ENCODE results near the gene GCNT4. TPM values are rescaled to one million over a fixed set of nuclear protein-coding genes. Genes with fewer than 3 reads are reported as not detected.

GCNT4 gene
- total and polyA plus RNA-seq, 2 donors (not counting 1 experiment from before 2014, with no cell fraction given), result 3.6 to 14.6 TPM

- Histone ChIP-seq H3K4me3 (replicated peaks in 1 of 4; ENCODE audit: control extremely low read depth in 1 of 4, insufficient read depth in 1 of 4, low read depth in 3 of 4, low read length in 4 of 4) (no peak overlapping the region), H3K9me3 (ENCODE audit: control insufficient read depth, insufficient read depth, low read depth, low read length) (no peaks in the 10 kb centered on the region), H3K4me2 (ENCODE audit: extremely low read depth, insufficient read depth, low read length) (no peak overlapping the region), H2AFZ (ENCODE audit: low read length) (no peak overlapping the region), H3K9ac (ENCODE audit: insufficient read depth, low read length) (no peak overlapping the region), H3K4me1 (ENCODE audit: control insufficient read depth, extremely low read depth, insufficient read depth, low read length) (peaks cover 2% of the 10 kb centered on the region), H3K36me3 (ENCODE audit: control insufficient read depth, insufficient read depth, low read length) (no peaks in the 10 kb centered on the region), H3K79me2 (ENCODE audit: control insufficient read depth, insufficient read depth, low read length) (no peaks in the 10 kb centered on the region), H4K20me1 (ENCODE audit: control insufficient read depth, extremely low read depth, insufficient read depth, low read length) (no peaks in the 10 kb centered on the region), H3K27me3 (ENCODE audit: control insufficient read depth, insufficient read depth, low read length) (no peaks in the 10 kb centered on the region), H3K27ac (ENCODE audit: insufficient read depth, low read length) (no peak overlapping the region)
- DNase-seq (ENCODE audit: low read depth in 2 of 2), result peak in 1 of 2 donors; percentile 36
- TF ChIP-seq EZH2 (IDR thresholded peaks at IDR 0.05; ENCODE audit: low read length, missing control alignments), result no peak
- no peak for TF ChIP-seq CTCF (conservative IDR thresholded peaks at IDR 0.05 in 1 of 2, IDR thresholded peaks at IDR 0.05 in 1 of 2; ENCODE audit: low read depth in 1 of 2, low read length in 2 of 2)
Observed at GRCh38 chr5:75044406-75044805, 8.0 kb downstream of the GCNT4 start.

GRCh38 chr5:75043633-75044264 lies 8.6 kb downstream of the GCNT4 start:
- no peak for DNase-seq (ENCODE audit: low read depth in 2 of 2)
- TF ChIP-seq CTCF (conservative IDR thresholded peaks at IDR 0.05 in 1 of 2, IDR thresholded peaks at IDR 0.05 in 1 of 2; ENCODE audit: low read depth in 1 of 2, low read length in 2 of 2) (no peak), EZH2 (IDR thresholded peaks at IDR 0.05; ENCODE audit: low read length, missing control alignments) (no peak)
- no peaks in the 10 kb centered on the region for H3K27me3 ChIP-seq (ENCODE audit: control insufficient read depth, insufficient read depth, low read length)
- no peaks in the 10 kb centered on the region for H4K20me1 ChIP-seq (ENCODE audit: control insufficient read depth, extremely low read depth, insufficient read depth, low read length)
- H3K27ac ChIP-seq (ENCODE audit: insufficient read depth, low read length), result no peak overlapping the region
- H3K36me3 ChIP-seq (ENCODE audit: control insufficient read depth, insufficient read depth, low read length), result no peaks in the 10 kb centered on the region
- peaks cover 2% of the 10 kb centered on the region for H3K4me1 ChIP-seq (ENCODE audit: control insufficient read depth, extremely low read depth, insufficient read depth, low read length)
- H3K4me2 ChIP-seq (ENCODE audit: extremely low read depth, insufficient read depth, low read length), result no peak overlapping the region
- H3K9me3 ChIP-seq (ENCODE audit: control insufficient read depth, insufficient read depth, low read depth, low read length), result no peaks in the 10 kb centered on the region
- H3K9ac ChIP-seq (ENCODE audit: insufficient read depth, low read length), result no peak overlapping the region
- H2AFZ ChIP-seq (ENCODE audit: low read length), result no peak overlapping the region
- no peaks in the 10 kb centered on the region for H3K79me2 ChIP-seq (ENCODE audit: control insufficient read depth, insufficient read depth, low read length)
- no peak overlapping the region for H3K4me3 ChIP-seq (replicated peaks in 1 of 4; ENCODE audit: control extremely low read depth in 1 of 4, insufficient read depth in 1 of 4, low read depth in 3 of 4, low read length in 4 of 4)

GRCh38 chr5:75042522-75042921 lies 9.8 kb downstream of the GCNT4 start:
- Histone ChIP-seq H3K4me1 (ENCODE audit: control insufficient read depth, extremely low read depth, insufficient read depth, low read length) (peaks cover 2% of the 10 kb centered on the region), H3K9ac (ENCODE audit: insufficient read depth, low read length) (no peak overlapping the region), H3K27ac (ENCODE audit: insufficient read depth, low read length) (no peak overlapping the region), H3K9me3 (ENCODE audit: control insufficient read depth, insufficient read depth, low read depth, low read length) (no peaks in the 10 kb centered on the region), H3K79me2 (ENCODE audit: control insufficient read depth, insufficient read depth, low read length) (no peaks in the 10 kb centered on the region), H4K20me1 (ENCODE audit: control insufficient read depth, extremely low read depth, insufficient read depth, low read length) (no peaks in the 10 kb centered on the region), H3K4me2 (ENCODE audit: extremely low read depth, insufficient read depth, low read length) (no peak overlapping the region), H2AFZ (ENCODE audit: low read length) (no peak overlapping the region), H3K4me3 (replicated peaks in 1 of 4; ENCODE audit: control extremely low read depth in 1 of 4, insufficient read depth in 1 of 4, low read depth in 3 of 4, low read length in 4 of 4) (no peak overlapping the region), H3K27me3 (ENCODE audit: control insufficient read depth, insufficient read depth, low read length) (no peaks in the 10 kb centered on the region), H3K36me3 (ENCODE audit: control insufficient read depth, insufficient read depth, low read length) (no peaks in the 10 kb centered on the region)
- TF ChIP-seq EZH2 (IDR thresholded peaks at IDR 0.05; ENCODE audit: low read length, missing control alignments), result no peak
- TF ChIP-seq CTCF (conservative IDR thresholded peaks at IDR 0.05 in 1 of 2, IDR thresholded peaks at IDR 0.05 in 1 of 2; ENCODE audit: low read depth in 1 of 2, low read length in 2 of 2), result no peak
- DNase-seq (ENCODE audit: low read depth in 2 of 2), result no peak
